Osteocyte (in vitro differentiated cells): Measurements from ENCODE around the gene NUDT5. TPM values are rescaled to one million over a fixed set of nuclear protein-coding genes. Genes with fewer than 3 reads are reported as not detected.

Experiments used
- DNase-seq: peaks from one replicate; pipeline ENCODE4 v3.0.0; 2021; ENCODE audit warnings: mixed read lengths; ENCODE audit not compliant: unreplicated experiment; ENCODE audit errors: extremely low spot score
- H3K27ac Mint-ChIP-seq: one replicate; pipeline ENCODE4 v1.8.0; 2021; ENCODE audit warnings: mild to moderate bottlenecking, mixed read lengths; ENCODE audit not compliant: unreplicated experiment
- H3K27me3 Mint-ChIP-seq: one replicate; pipeline ENCODE4 v1.8.0; 2021; ENCODE audit warnings: mixed read lengths; ENCODE audit not compliant: unreplicated experiment
- H3K36me3 Mint-ChIP-seq: one replicate; pipeline ENCODE4 v1.8.0; 2021; ENCODE audit warnings: mixed read lengths; ENCODE audit not compliant: unreplicated experiment
- H3K4me1 Mint-ChIP-seq: one replicate; pipeline ENCODE4 v1.8.0; 2021; ENCODE audit warnings: mixed read lengths; ENCODE audit not compliant: unreplicated experiment
- H3K4me3 Mint-ChIP-seq: one replicate; pipeline ENCODE4 v1.8.0; 2021; ENCODE audit warnings: mild to moderate bottlenecking, moderate library complexity, mixed read lengths; ENCODE audit not compliant: unreplicated experiment
- H3K9me3 Mint-ChIP-seq: one replicate; pipeline ENCODE4 v1.8.0; 2021; ENCODE audit warnings: mixed read lengths; ENCODE audit not compliant: unreplicated experiment
- CTCF ChIP-seq: fragments of 200-600 bp; sonication (generic); IDR thresholded peaks from 2 replicates; pipeline ENCODE4 v1.5.0; 2021; ENCODE audit warnings: antibody characterized with exemption, mild to moderate bottlenecking, moderate library complexity
- total RNA-seq: library from RNA; stranded (reverse); gene quantifications from 2 replicates; pipeline ENCODE4 v1.2.1, GENCODE V29; 2021

Gene NUDT5
- total RNA-seq, 1 donor from 2014 or later, result 56.2 TPM

- Mint-ChIP-seq H3K4me1 (peaks cover 5% of the 10 kb centered on the region), H3K9me3 (no peaks in the 10 kb centered on the region), H3K36me3 (peaks cover 45% of the 10 kb centered on the region), H3K4me3 (no peak overlapping the region), H3K27ac (no peak overlapping the region), H3K27me3 (no peaks in the 10 kb centered on the region)
- TF ChIP-seq CTCF, result no peak
- no peak for DNase-seq
Measured at GRCh38 chr10:12156367-12157123, 39.1 kb downstream of the NUDT5 start.

GRCh38 chr10:12154516-12154915 lies 41.2 kb downstream of the NUDT5 start:
- peaks cover 42% of the 10 kb centered on the region for H3K36me3 Mint-ChIP-seq
- H3K27ac Mint-ChIP-seq, result no peak overlapping the region
- no peak overlapping the region for H3K4me3 Mint-ChIP-seq
- no peak for DNase-seq
- H3K27me3 Mint-ChIP-seq, result no peaks in the 10 kb centered on the region
- TF ChIP-seq CTCF, result no peak
- H3K9me3 Mint-ChIP-seq, result no peaks in the 10 kb centered on the region
- H3K4me1 Mint-ChIP-seq, result peaks cover 5% of the 10 kb centered on the region

- H3K4me3 Mint-ChIP-seq, result no peak overlapping the region
- no peak overlapping the region for H3K27ac Mint-ChIP-seq
- H3K36me3 Mint-ChIP-seq, result peaks cover 30% of the 10 kb centered on the region
- no peaks in the 10 kb centered on the region for H3K9me3 Mint-ChIP-seq
- DNase-seq, result no peak
- no peaks in the 10 kb centered on the region for H3K27me3 Mint-ChIP-seq
- peaks cover 5% of the 10 kb centered on the region for H3K4me1 Mint-ChIP-seq
- TF ChIP-seq CTCF, result no peak
Measured at GRCh38 chr10:12150163-12150562, 45.5 kb downstream of the NUDT5 start.

- peaks cover 36% of the 10 kb centered on the region for H3K36me3 Mint-ChIP-seq
- no peak for DNase-seq
- no peaks in the 10 kb centered on the region for H3K27me3 Mint-ChIP-seq
- TF ChIP-seq CTCF, result no peak
- H3K27ac Mint-ChIP-seq, result no peak overlapping the region
- no peaks in the 10 kb centered on the region for H3K9me3 Mint-ChIP-seq
- no peak overlapping the region for H3K4me3 Mint-ChIP-seq
- no peaks in the 10 kb centered on the region for H3K4me1 Mint-ChIP-seq
Measured at GRCh38 chr10:12144538-12144937, 51.2 kb downstream of the NUDT5 start.

GRCh38 chr10:12140038-12140437 lies 55.7 kb downstream of the NUDT5 start:
- Mint-ChIP-seq H3K4me3 (no peak overlapping the region), H3K36me3 (peaks cover 44% of the 10 kb centered on the region), H3K27me3 (no peaks in the 10 kb centered on the region), H3K4me1 (no peaks in the 10 kb centered on the region), H3K27ac (no peak overlapping the region), H3K9me3 (no peaks in the 10 kb centered on the region)
- no peak for TF ChIP-seq CTCF
- no peak for DNase-seq
